GM18858 (cell line): Measurements from ENCODE around the gene AGBL3.
A peak's percentile ranks its signal among the peaks of the same experiment; 100 is the strongest.
"Not testable (repeated sequence)": the region's sequence is repeated elsewhere in the genome, so short reads cannot be mapped to it uniquely, and the experiment has no call there.

Experiments
- ATAC-seq: cut with Tn5 transposase; IDR thresholded peaks from one replicate; pipeline ENCODE4 v1.9.1; 2021; ENCODE audit not compliant: unreplicated experiment

The AGBL3 gene

GRCh38 chr7:135167365-135167917 is 181.1 kb downstream of the AGBL3 start:
- no peak for ATAC-seq

GRCh38 chr7:135168001-135168400 is 181.7 kb downstream of the AGBL3 start:
- no peak for ATAC-seq

GRCh38 chr7:135168489-135169140 is 182.3 kb downstream of the AGBL3 start:
- ATAC-seq, result no peak

- ATAC-seq, result peak; percentile 32
These were observed 183.0 kb downstream of the AGBL3 start for GRCh38 chr7:135169141-135169963.

- peak; percentile 0 for ATAC-seq
These were observed 183.6 kb downstream of the AGBL3 start for GRCh38 chr7:135169964-135170273.

GRCh38 chr7:135170274-135170997 is 184.1 kb downstream of the AGBL3 start, which contains the start of gene CYREN:
CYREN (minus strand) TSS chr7:135170707; CDS start chr7:135168922, 1,785 bp downstream.
- peak; percentile 60 for ATAC-seq

- ATAC-seq, result peak; percentile 24
These were observed 184.7 kb downstream of the AGBL3 start for GRCh38 chr7:135170998-135171481.

- ATAC-seq, result not testable (repeated sequence)
These were observed 185.4 kb downstream of the AGBL3 start for GRCh38 chr7:135171581-135172291.

- not testable (repeated sequence) for ATAC-seq
These were observed 187.6 kb downstream of the AGBL3 start for GRCh38 chr7:135173916-135174315.

- ATAC-seq, result no peak
These were observed 188.6 kb downstream of the AGBL3 start for GRCh38 chr7:135174941-135175340.

- no peak for ATAC-seq
These were observed 189.6 kb downstream of the AGBL3 start for GRCh38 chr7:135175931-135176330.

GRCh38 chr7:135177028-135177696 is 190.9 kb downstream of the AGBL3 start:
- ATAC-seq, result no peak

- ATAC-seq, result no peak
These were observed 192.1 kb downstream of the AGBL3 start for GRCh38 chr7:135178364-135178763.

- no peak for ATAC-seq
These were observed 193.1 kb downstream of the AGBL3 start for GRCh38 chr7:135179321-135179925.

- ATAC-seq, result no peak
These were observed 193.8 kb downstream of the AGBL3 start for GRCh38 chr7:135180122-135180521.

- ATAC-seq, result no peak
These were observed 195.1 kb downstream of the AGBL3 start for GRCh38 chr7:135181261-135181928.

- no peak for ATAC-seq
These were observed 195.8 kb downstream of the AGBL3 start for GRCh38 chr7:135181929-135182678.

- ATAC-seq, result no peak
These were observed 197.2 kb downstream of the AGBL3 start for GRCh38 chr7:135183478-135183877.
